Skeletal muscle satellite cell (primary cell): ENCODE measurements around the gene SPSB3. TPM values are rescaled to one million over a fixed set of nuclear protein-coding genes. Genes with fewer than 3 reads are reported as not detected.

Experiments used
- H3K27me3 ChIP-seq: 2 replicates; pipeline ENCODE4 v1.7.0; 2013; ENCODE audit warnings: low read length; ENCODE audit not compliant: control insufficient read depth, insufficient read depth
- H3K36me3 ChIP-seq: 2 replicates; pipeline ENCODE4 v1.7.0; 2013; ENCODE audit warnings: mild to moderate bottlenecking, control low read depth, low read length; ENCODE audit not compliant: insufficient read depth
- H3K4me1 ChIP-seq: 2 replicates; pipeline ENCODE4 v1.7.0; 2013; ENCODE audit warnings: low read length; ENCODE audit not compliant: control insufficient read depth, insufficient read depth
- H3K4me2 ChIP-seq: 2 replicates; pipeline ENCODE4 v1.7.0; 2013; ENCODE audit warnings: mild to moderate bottlenecking, low read length
- H3K4me3 ChIP-seq: 2 replicates; pipeline ENCODE4 v1.7.0; 2013; ENCODE audit warnings: low read length
- H3K9ac ChIP-seq: 2 replicates; pipeline ENCODE4 v1.7.0; 2013; ENCODE audit warnings: mild to moderate bottlenecking, low read depth, low read length, moderate library complexity
- H3K9me3 ChIP-seq: replicated peaks from 2 replicates; pipeline ENCODE4 v1.7.0; 2013; ENCODE audit warnings: mild to moderate bottlenecking, control low read depth, low read length
- total RNA-seq: library from RNA; depleted of rRNA; stranded (reverse); fragments of >200 nt; gene quantifications from 2 replicates; pipeline ENCODE4 v1.2.3, GENCODE V29; 2012; rRNA removed

Gene SPSB3
- 17.0 and 17.2 TPM in 2 replicates for total RNA-seq

DNA sequence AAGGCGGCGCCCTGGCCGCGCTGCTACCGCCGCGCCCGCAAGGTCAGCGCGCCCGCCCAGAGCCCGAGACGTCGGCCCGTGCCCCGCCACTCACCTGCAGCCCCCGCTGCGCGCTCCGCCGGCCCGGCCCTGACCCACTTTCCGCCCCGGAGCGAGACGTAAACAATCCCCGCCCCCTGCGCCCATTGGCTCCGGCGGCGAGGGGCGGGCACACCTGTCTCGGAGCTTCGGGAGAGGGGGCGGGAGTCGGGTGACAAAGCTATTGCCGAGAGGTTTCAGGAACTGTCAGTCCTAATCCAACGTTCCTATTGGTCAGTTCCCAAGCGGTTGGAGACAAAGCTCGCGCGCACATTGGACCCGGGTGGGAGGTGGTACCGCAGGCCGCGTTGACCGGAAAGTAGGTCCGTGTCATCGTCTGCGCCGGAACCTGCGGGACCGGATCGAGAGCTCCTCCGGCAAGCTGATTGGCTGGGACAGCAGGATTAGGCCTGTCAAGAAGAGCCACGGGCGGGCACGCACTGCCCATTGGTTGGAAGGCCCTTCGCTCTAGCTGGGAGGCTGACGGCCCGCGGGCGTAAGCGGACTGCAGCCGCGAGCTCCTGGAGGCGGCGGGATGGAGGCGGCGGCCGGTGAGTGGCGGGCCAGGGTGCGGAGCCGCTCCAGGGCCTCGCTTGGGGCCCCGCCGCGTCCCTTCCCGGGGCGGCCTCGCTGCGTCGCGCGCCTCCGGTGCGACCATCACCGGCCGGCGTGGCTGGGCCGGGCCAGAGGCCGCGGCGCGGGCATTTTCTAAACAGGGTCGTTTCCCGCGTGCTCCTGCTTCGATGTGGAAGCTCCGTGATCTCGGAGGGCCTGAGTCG, at the start of gene SPSB3, which contains the start of gene NUBP2:
SPSB3 (minus strand) TSS at position 164 of the 857 bp plus-strand sequence. CDS start 1,088 bp downstream, outside the sequence.
NUBP2 (plus strand) TSS at position 553 of the 857 bp plus-strand sequence; CDS start at position 614, 61 bp downstream.
- Histone ChIP-seq H3K4me1 (peaks cover 9% of the 10 kb centered on the region), H3K27me3 (no peaks in the 10 kb centered on the region), H3K9me3 (no peaks in the 10 kb centered on the region), H3K4me2 (peak within 1 kb of the TSS; percentile 99), H3K9ac (peak within 1 kb of the TSS; percentile 89), H3K36me3 (peaks cover 18% of the 10 kb centered on the region), H3K4me3 (peak within 1 kb of the TSS; percentile 87)

DNA sequence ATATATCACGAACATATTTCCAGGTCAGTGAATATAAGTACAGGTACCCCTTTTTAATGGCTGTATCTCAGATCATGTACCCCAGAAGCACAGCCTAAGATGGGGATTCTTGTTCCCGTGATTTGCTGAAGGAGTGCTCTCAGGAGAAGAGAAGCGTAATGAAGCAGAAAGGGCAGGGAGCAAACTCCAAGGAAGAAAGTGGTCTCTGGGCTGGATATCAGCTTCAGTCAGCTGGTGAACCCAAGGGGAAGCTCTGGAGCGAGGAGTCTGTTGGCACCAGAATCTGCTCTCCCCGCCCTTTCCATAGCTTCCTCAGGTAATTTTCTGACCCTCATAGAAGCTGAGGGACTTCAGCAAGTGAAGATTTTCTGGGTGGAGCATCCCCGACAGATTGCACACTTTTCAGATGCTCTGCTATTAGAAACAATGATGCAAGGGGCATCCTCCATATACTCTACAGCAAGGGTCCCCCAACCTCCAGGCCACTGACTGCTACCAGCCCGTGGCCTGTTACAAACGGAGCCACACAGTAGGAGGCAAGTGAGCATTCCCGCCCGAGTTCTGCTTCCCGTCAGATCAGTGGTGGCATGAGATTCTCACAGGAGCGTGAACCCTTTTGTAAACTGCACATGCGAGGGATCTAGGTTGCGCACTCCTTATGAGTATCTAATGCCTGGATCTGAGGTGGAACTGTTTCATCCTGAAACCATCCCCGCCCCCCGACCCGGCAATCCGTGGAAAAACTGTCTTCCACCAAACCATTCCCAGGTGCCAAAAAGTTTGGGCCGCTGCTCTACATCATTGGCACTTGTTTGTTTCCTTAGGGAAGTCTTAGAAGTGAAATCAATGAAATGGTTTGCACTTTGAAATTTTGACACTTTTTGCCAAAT, 49.1 kb upstream of the SPSB3 start:
- no peak overlapping the region for H3K4me3 ChIP-seq
- H3K9ac ChIP-seq, result no peak overlapping the region
- peaks cover 13% of the 10 kb centered on the region for H3K4me1 ChIP-seq
- no peaks in the 10 kb centered on the region for H3K9me3 ChIP-seq
- no peaks in the 10 kb centered on the region for H3K27me3 ChIP-seq
- peaks cover 3% of the 10 kb centered on the region for H3K36me3 ChIP-seq
- no peak overlapping the region for H3K4me2 ChIP-seq

DNA sequence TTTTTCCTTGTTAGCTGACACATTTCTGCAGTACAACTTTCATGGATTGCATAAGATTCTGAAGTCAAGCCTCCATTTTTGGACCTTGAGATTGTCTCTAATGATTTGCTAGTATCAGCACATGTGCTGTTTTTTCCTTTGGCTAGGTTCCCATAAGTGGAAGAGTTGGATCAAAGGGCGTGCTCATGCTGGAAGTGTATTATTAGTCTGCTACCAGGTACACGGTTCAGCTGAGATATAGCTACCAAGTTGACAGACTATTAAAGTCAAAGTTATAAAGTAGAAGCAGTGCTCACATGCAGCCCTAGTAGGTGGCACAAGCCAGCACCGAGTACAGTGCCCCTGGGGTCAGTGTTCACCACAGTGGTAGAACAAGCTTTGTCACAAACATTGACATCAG, 47.8 kb upstream of the SPSB3 start:
- H3K4me2 ChIP-seq, result no peak overlapping the region
- no peaks in the 10 kb centered on the region for H3K27me3 ChIP-seq
- no peak overlapping the region for H3K9ac ChIP-seq
- no peaks in the 10 kb centered on the region for H3K9me3 ChIP-seq
- H3K4me1 ChIP-seq, result peaks cover 19% of the 10 kb centered on the region
- peaks cover 3% of the 10 kb centered on the region for H3K36me3 ChIP-seq
- no peak overlapping the region for H3K4me3 ChIP-seq

DNA sequence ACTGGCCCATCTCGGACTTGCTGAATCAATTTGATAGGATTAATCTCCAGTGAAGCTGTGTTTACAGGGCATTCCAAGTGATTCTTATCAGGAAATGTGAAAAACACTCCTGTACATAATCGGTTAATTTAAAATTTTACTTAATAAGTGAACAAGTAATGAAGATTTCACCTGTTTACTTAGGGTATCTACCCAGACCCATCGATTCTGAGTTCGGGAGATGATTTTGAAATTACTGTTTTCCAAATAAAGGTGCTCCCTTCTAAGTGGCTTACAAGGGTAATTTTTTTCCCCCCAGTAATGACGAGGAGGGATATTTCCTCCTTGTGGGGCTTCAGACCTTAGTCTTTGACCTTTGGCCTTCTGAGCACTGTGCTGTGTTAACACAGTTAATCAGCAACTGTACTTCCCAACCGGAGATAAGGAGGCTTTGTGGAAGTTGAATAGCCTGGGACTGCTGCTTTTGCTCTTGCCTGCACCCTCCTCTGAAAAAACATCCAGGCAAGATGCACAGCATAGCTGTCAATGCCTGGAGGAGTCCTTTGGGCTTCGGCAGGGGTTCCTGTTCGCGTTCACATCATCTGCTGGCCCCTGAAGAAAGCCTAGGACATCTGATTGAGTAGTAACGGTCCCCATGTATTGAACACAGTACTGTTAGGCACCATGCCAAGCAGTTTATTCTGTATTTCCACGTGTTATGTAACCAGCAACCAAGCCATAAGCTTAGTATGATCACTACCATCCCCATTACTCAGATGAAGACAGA, 46.5 kb upstream of the SPSB3 start:
- Histone ChIP-seq H3K36me3 (peaks cover 3% of the 10 kb centered on the region), H3K4me1 (peaks cover 19% of the 10 kb centered on the region), H3K4me2 (peak overlapping the region; percentile 88), H3K9me3 (no peaks in the 10 kb centered on the region), H3K4me3 (peak overlapping the region; percentile 86), H3K9ac (no peak overlapping the region), H3K27me3 (no peaks in the 10 kb centered on the region)

DNA sequence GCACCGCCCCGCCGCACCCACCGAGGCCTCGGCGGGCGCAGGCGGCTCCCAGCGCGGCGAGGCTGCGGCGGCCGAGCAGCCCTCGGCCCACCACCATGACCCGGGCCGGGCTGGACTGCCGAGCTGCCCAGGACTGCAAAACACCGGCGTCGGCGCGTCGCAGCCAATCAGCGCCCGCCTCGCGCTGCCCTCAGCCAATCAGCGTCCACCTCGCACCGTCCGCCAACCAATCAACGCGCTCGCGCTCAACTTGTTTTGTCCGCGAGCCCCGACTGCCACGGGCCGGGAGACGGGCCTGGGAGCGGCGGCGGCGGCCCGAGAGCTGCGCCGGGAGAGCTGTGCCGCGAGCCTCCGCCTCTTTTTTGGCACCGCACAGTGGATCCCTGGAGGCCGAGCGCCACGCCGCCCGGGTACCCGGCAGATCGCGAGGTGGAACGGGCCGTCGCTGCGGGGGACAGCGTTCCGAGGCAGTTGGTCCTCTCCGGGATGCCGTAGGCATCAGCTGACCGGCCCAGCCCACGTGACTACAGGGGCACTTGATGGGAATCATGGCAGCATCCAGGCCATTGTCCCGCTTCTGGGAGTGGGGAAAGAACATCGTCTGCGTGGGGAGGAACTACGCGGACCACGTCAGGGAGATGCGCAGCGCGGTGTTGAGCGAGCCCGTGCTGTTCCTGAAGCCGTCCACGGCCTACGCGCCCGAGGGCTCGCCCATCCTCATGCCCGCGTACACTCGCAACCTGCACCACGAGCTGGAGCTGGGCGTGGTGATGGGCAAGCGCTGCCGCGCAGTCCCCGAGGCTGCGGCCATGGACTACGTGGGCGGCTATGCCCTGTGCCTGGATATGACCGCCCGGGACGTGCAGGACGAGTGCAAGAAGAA, 44.6 kb upstream of the SPSB3 start, which contains the start of the genes FAHD1 and HAGH:
FAHD1 (plus strand) TSS at position 516 of the 883 bp plus-strand sequence; CDS start at position 549, 33 bp downstream.
HAGH (minus strand) TSS at position 135 of the 883 bp plus-strand sequence; CDS start at position 97, 38 bp downstream.
- no peaks in the 10 kb centered on the region for H3K9me3 ChIP-seq
- peaks cover 19% of the 10 kb centered on the region for H3K4me1 ChIP-seq
- peak within 1 kb of the TSS; percentile 88 for H3K4me2 ChIP-seq
- H3K9ac ChIP-seq, result peak within 1 kb of the TSS; percentile 78
- no peaks in the 10 kb centered on the region for H3K27me3 ChIP-seq
- peaks cover 3% of the 10 kb centered on the region for H3K36me3 ChIP-seq
- H3K4me3 ChIP-seq, result peak within 1 kb of the TSS; percentile 86

DNA sequence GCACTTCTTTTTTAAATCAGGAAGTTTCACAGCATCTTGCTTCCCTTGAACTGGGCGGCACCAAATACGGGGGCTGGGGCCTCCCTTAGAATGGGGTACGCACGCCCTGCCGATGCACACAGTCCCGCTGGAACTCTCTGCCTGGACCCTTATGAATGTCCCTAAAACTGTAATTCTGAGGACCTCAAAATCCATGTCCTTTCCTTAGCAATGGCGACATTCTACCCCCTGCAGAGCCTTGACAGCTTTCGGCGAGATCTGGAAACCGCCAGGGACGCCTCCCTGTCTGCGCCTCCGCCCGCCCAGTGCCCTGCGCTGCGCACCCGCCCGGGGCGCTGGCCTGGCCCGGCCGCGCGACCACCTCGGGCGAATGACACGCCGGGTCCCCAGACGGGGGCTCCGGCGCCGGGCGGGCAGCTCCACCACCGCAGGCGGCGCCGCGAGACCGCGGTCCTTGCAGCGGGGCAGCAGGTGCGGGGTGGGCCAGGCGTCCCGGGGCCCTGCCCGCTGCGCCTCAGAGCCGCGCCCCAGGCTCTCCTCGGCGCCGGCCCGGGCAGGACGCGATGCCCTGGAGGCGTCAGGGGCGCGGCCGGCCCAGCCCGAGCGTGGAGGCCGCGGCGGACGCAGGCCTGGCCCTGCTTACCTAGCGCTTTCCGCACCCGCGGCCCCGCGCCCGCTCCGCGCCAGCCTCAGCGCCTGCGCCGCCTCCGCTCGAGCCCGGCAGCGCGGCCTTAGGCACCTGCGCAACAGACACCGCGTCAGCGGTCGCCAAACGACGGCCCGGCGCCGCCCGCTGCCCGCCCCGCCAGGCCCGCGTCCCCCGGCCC, 43.7 kb upstream of the SPSB3 start:
- Histone ChIP-seq H3K4me2 (peak overlapping the region; percentile 88), H3K9me3 (no peaks in the 10 kb centered on the region), H3K36me3 (peaks cover 3% of the 10 kb centered on the region), H3K4me3 (peak overlapping the region; percentile 86), H3K4me1 (peaks cover 19% of the 10 kb centered on the region), H3K27me3 (no peaks in the 10 kb centered on the region), H3K9ac (peak overlapping the region; percentile 78)

DNA sequence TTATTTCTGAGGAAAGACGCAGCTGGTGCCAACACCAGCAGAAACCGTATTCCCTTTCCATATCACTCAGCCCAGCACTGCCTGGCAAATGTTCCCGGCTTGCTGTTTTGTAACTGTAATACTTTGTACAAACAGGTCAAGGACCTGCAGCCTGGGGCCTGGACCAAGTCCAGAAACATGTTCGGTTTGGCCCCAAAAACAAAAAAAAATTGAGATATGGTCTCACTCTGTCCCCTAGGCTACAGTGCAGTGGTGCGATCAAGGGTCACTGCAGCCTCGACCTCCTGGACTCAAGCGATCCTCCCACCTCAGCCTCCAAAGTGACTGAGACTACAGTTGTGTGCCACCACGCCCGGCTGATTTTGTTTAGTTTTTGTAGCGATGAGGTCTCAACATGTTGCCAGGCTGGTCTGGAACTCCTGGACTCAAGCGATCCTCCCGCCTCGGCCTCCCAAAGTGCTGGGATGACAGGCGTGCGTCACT, 43.1 kb upstream of the SPSB3 start:
- peak overlapping the region; percentile 88 for H3K4me2 ChIP-seq
- H3K4me1 ChIP-seq, result peaks cover 19% of the 10 kb centered on the region
- H3K9ac ChIP-seq, result peak overlapping the region; percentile 78
- H3K27me3 ChIP-seq, result no peaks in the 10 kb centered on the region
- H3K9me3 ChIP-seq, result no peaks in the 10 kb centered on the region
- peaks cover 3% of the 10 kb centered on the region for H3K36me3 ChIP-seq
- peak overlapping the region; percentile 86 for H3K4me3 ChIP-seq

DNA sequence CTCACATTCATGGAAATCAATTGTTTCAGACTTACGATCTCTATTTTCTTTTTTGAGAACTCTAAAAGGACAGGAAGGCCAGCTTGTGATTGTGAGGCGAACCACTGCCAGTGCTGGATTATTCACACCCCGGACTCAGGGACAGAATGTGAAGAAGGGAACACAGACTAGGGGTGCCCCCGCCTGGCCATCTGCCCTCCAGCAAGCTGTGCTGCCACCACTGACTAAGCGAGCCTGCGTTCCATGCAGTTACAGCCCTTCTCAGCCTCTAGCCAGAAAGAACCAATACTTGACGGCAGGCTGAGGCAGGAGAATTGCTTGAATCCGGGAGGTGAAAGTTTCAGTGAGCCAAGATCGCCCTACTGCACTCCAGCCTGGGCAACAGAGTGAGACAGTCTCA, 41.5 kb upstream of the SPSB3 start:
- Histone ChIP-seq H3K9ac (no peak overlapping the region), H3K36me3 (no peaks in the 10 kb centered on the region), H3K4me3 (no peak overlapping the region), H3K9me3 (no peaks in the 10 kb centered on the region), H3K27me3 (no peaks in the 10 kb centered on the region), H3K4me2 (peak overlapping the region; percentile 10), H3K4me1 (peaks cover 12% of the 10 kb centered on the region)

DNA sequence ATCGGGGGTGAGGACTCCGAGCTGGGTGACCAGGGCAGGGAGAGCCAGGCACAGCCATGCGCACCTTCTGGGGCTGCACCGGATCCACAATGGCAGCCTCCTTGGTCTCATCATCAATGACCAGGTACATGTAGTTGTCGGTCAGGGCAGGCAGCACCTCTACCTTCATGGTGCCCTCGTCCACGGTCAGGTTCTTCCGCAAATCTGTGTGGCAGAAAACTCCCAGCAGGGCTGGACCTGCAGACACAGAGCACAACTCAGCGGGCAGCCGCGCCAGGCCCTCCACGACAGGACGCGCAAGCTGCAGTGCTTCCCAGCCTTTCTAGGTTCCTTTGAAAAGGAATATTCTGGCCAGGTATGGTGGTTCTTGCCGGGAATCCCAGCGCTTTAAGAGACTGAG, 40.4 kb upstream of the SPSB3 start:
- H3K4me2 ChIP-seq, result no peak overlapping the region
- H3K4me1 ChIP-seq, result peaks cover 6% of the 10 kb centered on the region
- H3K4me3 ChIP-seq, result no peak overlapping the region
- no peaks in the 10 kb centered on the region for H3K9me3 ChIP-seq
- H3K9ac ChIP-seq, result no peak overlapping the region
- peaks cover 4% of the 10 kb centered on the region for H3K36me3 ChIP-seq
- H3K27me3 ChIP-seq, result no peaks in the 10 kb centered on the region
